DND-41 (cell line): ENCODE results near the gene TAB2.

Source experiments
- CTCF ChIP-seq: IDR thresholded peaks from 2 replicates; pipeline ENCODE4 v1.5.1; 2012; ENCODE audit warnings: borderline replicate concordance, low read length, moderate library complexity, mild to moderate bottlenecking; ENCODE audit not compliant: poor library complexity, severe bottlenecking; ENCODE audit errors: extremely low read depth
- EZH2 ChIP-seq: IDR thresholded peaks from 3 replicates; pipeline ENCODE4 v1.6.1; 2012; ENCODE audit warnings: borderline replicate concordance, low read depth, mild to moderate bottlenecking, moderate library complexity, low read length, inconsistent platforms; ENCODE audit not compliant: severe bottlenecking

- TF ChIP-seq CTCF: no peak
- no peak for TF ChIP-seq EZH2
Measured at GRCh38 chr6:149425224-149425623, 107.7 kb downstream of the TAB2 start.
